Upper lobe of left lung (tissue), 6 donors: Measurements from ENCODE around the gene ZNF816. TPM values are rescaled to one million over a fixed set of nuclear protein-coding genes. Genes with fewer than 3 reads are reported as not detected.
"Not testable (repeated sequence)": the region's sequence is repeated elsewhere in the genome, so short reads cannot be mapped to it uniquely, and the experiment has no call there.

Experiments used
- ATAC-seq, 2 donors: fragments of 200-7000 bp; cut with Tn5 transposase; one replicate each; pipeline ENCODE4 v1.9.1; 2022; ENCODE audit warnings: mild to moderate bottlenecking in 2 of 2, moderate library complexity in 2 of 2; ENCODE audit not compliant: low FRiP score in 2 of 2
- DNase-seq, 2 donors: peaks; one replicate each; pipeline ENCODE4 v3.0.0-alpha.2; 2019 to 2020
- H3K27ac ChIP-seq, 4 donors: fragments of 200-600 bp; sonication (generic); one replicate each; pipeline ENCODE4 v1.5.1; 2016 to 2019
- H3K27me3 ChIP-seq, 4 donors: fragments of 200-600 bp; sonication (generic); one replicate each; pipeline ENCODE4 v1.5.1; 2017 to 2019
- H3K36me3 ChIP-seq, 4 donors: fragments of 200-600 bp; sonication (generic); one replicate each; pipeline ENCODE4 v1.5.1; 2016 to 2019
- H3K4me1 ChIP-seq, 4 donors: fragments of 200-600 bp; sonication (generic); one replicate each; pipeline ENCODE4 v1.5.1; 2018 to 2019
- H3K4me3 ChIP-seq, 4 donors: fragments of 200-600 bp; sonication (generic); one replicate each; pipeline ENCODE4 v1.5.1; 2017 to 2019; ENCODE audit warnings: mild to moderate bottlenecking in 2 of 4, moderate library complexity in 1 of 4
- H3K9me3 ChIP-seq, 4 donors: fragments of 200-600 bp; sonication (generic); one replicate each; pipeline ENCODE4 v1.5.1; 2018 to 2019
- EP300 ChIP-seq, 4 donors: sonication (generic); formaldehyde crosslinking; IDR thresholded peaks; one replicate each; pipeline ENCODE4 v1.5.1; 2017; ENCODE audit warnings: antibody characterized with exemption in 4 of 4, control low read depth in 2 of 4
- POLR2A ChIP-seq, 4 donors: fragments of 450-650 bp; IDR thresholded peaks; one replicate each; pipeline ENCODE4 v1.5.1; 2016 to 2017; ENCODE audit warnings: antibody characterized with exemption in 4 of 4, mild to moderate bottlenecking in 2 of 4
- POLR2AphosphoS5 ChIP-seq, 2 donors: sonication (generic); formaldehyde crosslinking; IDR thresholded peaks; one replicate each; pipeline ENCODE4 v1.5.1; 2017; ENCODE audit warnings: antibody characterized with exemption in 2 of 2
- WGBS, 2 donors: methylation state at CpG; one replicate each; pipeline ENCODE4 v1.1.5; 2017 to 2018; 5-methylcytosine and 5-hydroxymethylcytosine counted together
- total RNA-seq, 6 donors: library from RNA; depleted of rRNA in 4 of 6; stranded (reverse); fragments of >200 nt in 4 of 6; gene quantifications; one replicate each; pipeline versions ENCODE4 v1.1.0 to v1.2.1, GENCODE V29; 2016 to 2021
- TF ChIP-seq, protein P1 (sequence below), 6 experiments: fragments of 450-650 bp in 4 of 6; fragments of 200-600 bp in 2 of 6; sonication (generic) in 2 of 6; IDR thresholded peaks; one replicate each; pipeline ENCODE4 v1.5.1; 2016 to 2019; ENCODE audit warnings: antibody characterized with exemption in 6 of 6
- donor health status: DM: no; HTN: no; CAD: no; lungs with moderate emphysema.
- donor health status: DM: no; HTN: yes; CAD: no; lungs with severe emphysema.

ZNF816 gene
- total RNA-seq, 6 donors from 2014 or later, result 6.7 to 14.6 (median 8.8) TPM

DNA sequence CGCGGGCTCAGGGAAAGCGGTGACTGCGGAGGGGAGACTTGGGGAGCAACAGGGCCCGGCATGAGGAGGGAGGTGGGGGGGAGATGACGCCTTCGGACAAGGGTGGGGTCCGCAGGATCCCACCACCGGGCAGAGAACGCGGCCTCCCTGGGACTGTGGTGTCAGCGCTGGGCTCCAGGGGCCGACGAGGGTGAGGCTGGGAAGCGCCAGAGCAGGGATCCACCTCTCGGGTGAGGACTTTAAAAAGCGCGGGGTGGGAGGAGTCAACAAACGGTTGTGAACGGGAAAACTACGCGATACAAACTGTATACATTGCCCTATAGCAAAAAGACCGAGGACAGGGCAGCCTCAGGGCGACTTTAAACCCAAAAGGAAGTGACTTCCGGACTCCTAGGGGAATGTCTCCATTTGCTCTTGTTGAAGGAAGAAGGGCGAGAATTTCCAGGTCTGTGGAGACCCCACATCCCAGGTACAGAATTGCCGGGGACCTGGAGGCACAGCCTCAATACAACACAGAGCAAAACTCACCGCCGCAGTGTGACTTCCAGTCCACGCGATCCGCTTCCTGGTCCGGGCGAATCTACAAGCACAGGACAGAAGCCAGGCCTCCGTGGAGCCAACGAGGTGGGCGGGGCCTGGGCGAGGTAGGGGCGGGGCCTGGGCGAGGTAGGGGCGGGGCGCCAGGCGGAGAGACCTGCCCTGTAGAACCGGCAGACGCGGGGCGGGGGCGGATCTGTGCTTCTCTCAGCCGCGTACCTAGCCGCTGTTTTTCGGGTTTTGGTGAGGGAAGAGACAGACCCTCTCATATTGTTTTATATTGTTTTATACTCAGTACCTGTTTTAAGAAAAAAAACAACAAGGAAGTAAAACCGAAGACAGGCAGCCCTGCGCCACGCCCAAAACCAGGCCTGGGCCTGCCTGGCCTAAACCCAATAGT is 39.6 kb downstream of the ZNF816 start, which contains the start of gene ZNF888:
TSS of gene ZNF888 (minus strand) at position 588 of the 937 bp plus-strand sequence. CDS start 5,555 bp downstream, outside the sequence.
- DNase-seq (peak; percentile 96 to 98), ATAC-seq (peak; percentile 100)
- TF ChIP-seq POLR2A (IDR thresholded peaks at IDR 0.05), result peak in 3 of 4 donors; percentile 42 to 78 (median 44)
- TF ChIP-seq, protein P1, sequence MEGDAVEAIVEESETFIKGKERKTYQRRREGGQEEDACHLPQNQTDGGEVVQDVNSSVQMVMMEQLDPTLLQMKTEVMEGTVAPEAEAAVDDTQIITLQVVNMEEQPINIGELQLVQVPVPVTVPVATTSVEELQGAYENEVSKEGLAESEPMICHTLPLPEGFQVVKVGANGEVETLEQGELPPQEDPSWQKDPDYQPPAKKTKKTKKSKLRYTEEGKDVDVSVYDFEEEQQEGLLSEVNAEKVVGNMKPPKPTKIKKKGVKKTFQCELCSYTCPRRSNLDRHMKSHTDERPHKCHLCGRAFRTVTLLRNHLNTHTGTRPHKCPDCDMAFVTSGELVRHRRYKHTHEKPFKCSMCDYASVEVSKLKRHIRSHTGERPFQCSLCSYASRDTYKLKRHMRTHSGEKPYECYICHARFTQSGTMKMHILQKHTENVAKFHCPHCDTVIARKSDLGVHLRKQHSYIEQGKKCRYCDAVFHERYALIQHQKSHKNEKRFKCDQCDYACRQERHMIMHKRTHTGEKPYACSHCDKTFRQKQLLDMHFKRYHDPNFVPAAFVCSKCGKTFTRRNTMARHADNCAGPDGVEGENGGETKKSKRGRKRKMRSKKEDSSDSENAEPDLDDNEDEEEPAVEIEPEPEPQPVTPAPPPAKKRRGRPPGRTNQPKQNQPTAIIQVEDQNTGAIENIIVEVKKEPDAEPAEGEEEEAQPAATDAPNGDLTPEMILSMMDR (IDR thresholded peaks at IDR 0.05), result peak in 1 of 6 experiments; percentile 8
- no peak for TF ChIP-seq EP300 (IDR thresholded peaks at IDR 0.05)
- peak; percentile 72 to 74 for TF ChIP-seq POLR2AphosphoS5 (IDR thresholded peaks at IDR 0.05)
- peak within 1 kb of the TSS; percentile 32 to 74 (median 60) for H3K4me3 ChIP-seq
- peaks cover 9 to 17% (median 13%) of the 10 kb centered on the region in 4 donors for H3K4me1 ChIP-seq
- H3K9me3 ChIP-seq, result no peaks in the 10 kb centered on the region
- H3K27ac ChIP-seq, result peak within 1 kb of the TSS; percentile 84 to 88 (median 86)
- peaks cover 0 to 11% (median under 1%) of the 10 kb centered on the region in 4 donors for H3K36me3 ChIP-seq
- 1 to 2% methylated on average over 34 to 52 of the region's 55 CpGs for WGBS, 2 donors
- H3K27me3 ChIP-seq, result no peaks in the 10 kb centered on the region

DNA sequence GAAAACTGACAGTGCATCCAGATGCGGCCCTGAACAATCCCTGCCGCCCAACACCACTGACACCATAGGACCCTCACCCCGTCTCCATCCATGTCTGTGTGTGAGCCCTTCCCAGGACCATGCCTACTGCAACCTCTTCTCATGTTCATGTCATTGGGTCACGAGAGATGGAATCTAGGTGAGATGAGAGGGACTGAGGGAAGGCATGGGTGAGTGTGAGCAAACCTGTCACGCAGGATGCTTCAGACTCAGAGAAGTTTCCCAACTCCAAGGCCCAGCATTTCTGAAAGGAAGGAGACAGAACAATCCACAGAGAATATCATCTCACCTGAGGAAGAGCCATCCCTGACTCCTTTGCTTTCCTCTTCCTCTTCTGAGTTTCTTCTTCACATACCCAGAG is 45.1 kb downstream of the ZNF816 start:
- Histone ChIP-seq H3K4me1 (peaks cover under 1 to 5% (median 3%) of the 10 kb centered on the region in 4 donors), H3K27me3 (no peaks in the 10 kb centered on the region), H3K9me3 (no peaks in the 10 kb centered on the region), H3K36me3 (peaks cover 0 to 44% (median 18%) of the 10 kb centered on the region in 4 donors), H3K27ac (no peak overlapping the region), H3K4me3 (no peak overlapping the region)
- ATAC-seq, result no peak
- no peak for DNase-seq
- TF ChIP-seq, protein P1 (IDR thresholded peaks at IDR 0.05), result no peak
- TF ChIP-seq EP300 (IDR thresholded peaks at IDR 0.05) (no peak), POLR2AphosphoS5 (IDR thresholded peaks at IDR 0.05) (no peak), POLR2A (IDR thresholded peaks at IDR 0.05) (no peak)
- WGBS, 2 donors, result 92 to 98% methylated on average over 5 of the region's 5 CpGs

GRCh38 chr19:52910648-52911047 is 52.0 kb downstream of the ZNF816 start:
- Histone ChIP-seq H3K27me3 (no peaks in the 10 kb centered on the region), H3K4me1 (no peaks in the 10 kb centered on the region), H3K27ac (no peak overlapping the region), H3K4me3 (no peak overlapping the region), H3K9me3 (peaks cover 0 to 15% (median 5%) of the 10 kb centered on the region in 4 donors), H3K36me3 (peaks cover 12 to 66% (median 30%) of the 10 kb centered on the region in 4 donors)
- TF ChIP-seq, protein P1 (IDR thresholded peaks at IDR 0.05), result no peak
- no peak for TF ChIP-seq EP300 (IDR thresholded peaks at IDR 0.05)
- TF ChIP-seq POLR2A (IDR thresholded peaks at IDR 0.05), result no peak
- TF ChIP-seq POLR2AphosphoS5 (IDR thresholded peaks at IDR 0.05), result no peak
- ATAC-seq (no peak), DNase-seq (no peak)
- WGBS, 2 donors, result 100% methylated on average over 1 of the region's 1 CpG

DNA sequence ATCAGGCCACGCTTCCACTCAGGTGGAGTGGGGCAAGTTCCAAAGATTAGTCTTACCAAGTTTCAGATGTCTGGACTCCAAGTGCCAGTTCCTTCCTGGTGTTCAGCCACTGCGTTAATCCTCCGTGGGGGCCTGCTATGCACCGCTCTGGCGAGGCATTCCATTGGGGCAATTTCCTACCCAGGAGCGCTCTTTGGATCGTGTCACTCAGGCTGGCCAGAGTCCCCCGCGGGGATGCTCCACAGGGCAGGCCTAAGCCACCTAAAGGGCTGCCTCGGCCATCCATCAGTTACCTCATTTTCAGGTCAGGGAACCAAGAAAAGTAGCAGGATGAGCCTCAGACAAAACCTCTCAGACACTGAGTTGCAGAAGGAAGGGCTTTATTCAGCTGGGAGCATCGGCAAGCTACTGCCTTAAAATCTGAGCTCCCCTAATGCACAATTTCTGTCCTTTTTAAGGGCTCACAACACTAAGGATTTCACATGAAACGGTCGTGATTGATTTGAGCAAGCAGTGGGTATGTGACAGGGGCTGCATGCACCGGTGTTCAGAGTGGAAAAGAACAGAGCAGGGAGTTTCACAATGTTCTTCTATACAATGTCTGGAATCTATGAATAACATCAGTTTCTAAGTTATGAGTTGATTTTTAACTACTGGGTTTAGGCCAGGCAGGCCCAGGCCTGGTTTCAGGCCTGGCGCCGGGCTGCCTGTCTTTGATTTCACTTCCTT is 58.5 kb downstream of the ZNF816 start:
- H3K36me3 ChIP-seq, result peaks cover 7 to 31% (median 15%) of the 10 kb centered on the region in 4 donors
- H3K27me3 ChIP-seq, H3K27ac ChIP-seq, H3K4me1 ChIP-seq, ATAC-seq, DNase-seq, H3K4me3 ChIP-seq: not testable (repeated sequence)
- peaks cover 0 to 19% (median 8%) of the 10 kb centered on the region in 4 donors for H3K9me3 ChIP-seq
- 80 to 84% methylated on average over 13 to 16 of the region's 16 CpGs for WGBS, 2 donors

DNA sequence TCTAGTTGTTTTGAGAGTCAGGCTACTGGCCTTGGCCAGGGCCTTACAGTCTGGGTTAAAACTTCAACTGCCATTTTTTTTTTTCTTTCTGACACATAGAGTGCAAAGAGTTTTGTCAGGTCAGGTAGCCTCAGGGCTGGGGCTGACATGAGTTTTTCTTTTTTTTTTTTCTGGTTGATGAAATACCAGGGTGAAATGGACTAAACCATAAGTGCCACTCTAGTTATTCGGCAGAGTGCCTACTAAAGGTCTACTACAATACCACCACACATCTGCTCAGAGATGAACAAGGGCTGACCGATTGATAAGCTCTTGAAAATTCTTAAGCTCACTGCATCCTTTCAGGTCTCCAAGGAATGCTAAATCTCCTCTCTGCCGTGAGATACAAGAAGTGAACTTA is 60.8 kb downstream of the ZNF816 start:
- ATAC-seq, result no peak
- 80 to 87% methylated on average over 3 of the region's 3 CpGs for WGBS, 2 donors
- Histone ChIP-seq H3K27ac (no peak overlapping the region), H3K4me1 (peaks cover 2 to 8% (median 5%) of the 10 kb centered on the region in 4 donors), H3K9me3 (peaks cover 0 to 13% (median 6%) of the 10 kb centered on the region in 4 donors), H3K36me3 (peaks cover 3 to 10% (median 6%) of the 10 kb centered on the region in 4 donors), H3K4me3 (no peak overlapping the region), H3K27me3 (no peaks in the 10 kb centered on the region)
- TF ChIP-seq, protein P1 (IDR thresholded peaks at IDR 0.05), result no peak
- TF ChIP-seq POLR2AphosphoS5 (IDR thresholded peaks at IDR 0.05) (no peak), EP300 (IDR thresholded peaks at IDR 0.05) (no peak), POLR2A (IDR thresholded peaks at IDR 0.05) (no peak)
- no peak for DNase-seq
